ENCODE results near the gene NLRC5.

DNA sequence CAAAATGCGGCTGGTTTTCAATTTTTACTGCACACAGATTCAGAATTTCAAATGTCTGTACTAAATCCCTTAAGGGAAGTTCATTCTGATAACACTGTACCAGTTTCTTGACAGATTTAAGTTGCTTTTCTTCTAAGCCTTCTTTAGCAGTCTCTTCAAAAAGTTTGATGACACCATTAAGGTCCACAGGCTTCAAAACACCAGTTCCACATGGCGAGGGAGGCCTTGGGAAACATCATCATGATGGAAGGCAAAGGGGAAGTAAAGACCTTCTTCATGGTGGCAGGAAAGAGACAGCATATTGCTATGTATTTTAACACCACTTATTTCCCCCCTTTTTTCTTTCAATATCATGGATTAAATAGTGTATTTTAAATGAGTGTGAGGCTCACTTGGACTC lies 24.5 kb downstream of the NLRC5 start:
- TF ChIP-seq POLR2A (IDR thresholded peaks at IDR 0.05) (no peak), EP300 (IDR thresholded peaks at IDR 0.05) (no peak)
- TF ChIP-seq, protein P1, sequence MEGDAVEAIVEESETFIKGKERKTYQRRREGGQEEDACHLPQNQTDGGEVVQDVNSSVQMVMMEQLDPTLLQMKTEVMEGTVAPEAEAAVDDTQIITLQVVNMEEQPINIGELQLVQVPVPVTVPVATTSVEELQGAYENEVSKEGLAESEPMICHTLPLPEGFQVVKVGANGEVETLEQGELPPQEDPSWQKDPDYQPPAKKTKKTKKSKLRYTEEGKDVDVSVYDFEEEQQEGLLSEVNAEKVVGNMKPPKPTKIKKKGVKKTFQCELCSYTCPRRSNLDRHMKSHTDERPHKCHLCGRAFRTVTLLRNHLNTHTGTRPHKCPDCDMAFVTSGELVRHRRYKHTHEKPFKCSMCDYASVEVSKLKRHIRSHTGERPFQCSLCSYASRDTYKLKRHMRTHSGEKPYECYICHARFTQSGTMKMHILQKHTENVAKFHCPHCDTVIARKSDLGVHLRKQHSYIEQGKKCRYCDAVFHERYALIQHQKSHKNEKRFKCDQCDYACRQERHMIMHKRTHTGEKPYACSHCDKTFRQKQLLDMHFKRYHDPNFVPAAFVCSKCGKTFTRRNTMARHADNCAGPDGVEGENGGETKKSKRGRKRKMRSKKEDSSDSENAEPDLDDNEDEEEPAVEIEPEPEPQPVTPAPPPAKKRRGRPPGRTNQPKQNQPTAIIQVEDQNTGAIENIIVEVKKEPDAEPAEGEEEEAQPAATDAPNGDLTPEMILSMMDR (IDR thresholded peaks at IDR 0.05): no peak
